ENCODE results near the gene NAT9.

Gene NAT9

GRCh38 chr17:74812109-74813009 lies 36.2 kb upstream of the NAT9 start:
- Mint-ChIP-seq H3K4me3 (no peak overlapping the region), H3K36me3 (peaks cover 16% of the 10 kb centered on the region), H3K27ac (no peak overlapping the region), H3K27me3 (no peaks in the 10 kb centered on the region), H3K9me3 (no peaks in the 10 kb centered on the region), H3K4me1 (peaks cover 2% of the 10 kb centered on the region)
- DNase-seq (ENCODE audit: low spot score in 2 of 2) (no peak), ATAC-seq (ENCODE audit: low read depth) (no peak)

DNA sequence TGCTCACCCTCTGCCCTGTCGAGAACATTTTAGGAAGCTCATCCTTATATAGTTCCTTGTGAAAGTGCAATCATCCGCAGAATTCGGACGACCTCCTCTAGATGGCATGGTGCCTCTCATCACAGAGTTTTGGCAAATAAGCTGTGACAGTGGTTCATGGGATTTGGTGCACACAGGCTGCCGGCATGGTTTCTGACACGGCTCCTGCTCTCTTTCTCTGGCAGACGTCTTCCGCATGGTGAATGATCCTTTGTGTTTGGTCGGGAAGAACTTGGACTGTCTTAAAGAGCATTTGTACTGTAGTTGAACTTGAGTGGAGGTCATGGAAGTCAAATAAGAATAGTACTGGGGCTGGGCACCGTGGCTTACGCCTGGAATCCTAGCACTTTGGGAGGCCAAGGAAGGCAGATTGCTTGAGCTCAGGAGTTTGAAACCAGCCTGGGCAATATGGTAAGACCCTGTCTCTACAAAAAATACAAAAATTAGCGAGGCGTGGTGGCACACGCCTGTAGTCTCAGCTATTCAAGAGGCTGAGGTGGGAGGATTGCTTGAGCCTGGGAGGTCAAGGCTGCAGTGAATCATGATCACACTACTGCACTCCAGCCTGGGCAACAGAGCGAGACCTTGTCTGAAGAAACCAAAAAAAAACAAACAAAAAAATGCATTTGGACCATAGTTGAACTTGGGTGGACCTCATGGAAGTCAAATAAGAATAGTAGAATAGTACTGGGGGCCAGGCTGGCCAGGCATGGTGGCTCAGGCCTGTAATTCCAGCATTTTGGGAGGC lies 34.7 kb upstream of the NAT9 start:
- Mint-ChIP-seq H3K9me3 (no peaks in the 10 kb centered on the region), H3K4me3 (no peak overlapping the region)

DNA sequence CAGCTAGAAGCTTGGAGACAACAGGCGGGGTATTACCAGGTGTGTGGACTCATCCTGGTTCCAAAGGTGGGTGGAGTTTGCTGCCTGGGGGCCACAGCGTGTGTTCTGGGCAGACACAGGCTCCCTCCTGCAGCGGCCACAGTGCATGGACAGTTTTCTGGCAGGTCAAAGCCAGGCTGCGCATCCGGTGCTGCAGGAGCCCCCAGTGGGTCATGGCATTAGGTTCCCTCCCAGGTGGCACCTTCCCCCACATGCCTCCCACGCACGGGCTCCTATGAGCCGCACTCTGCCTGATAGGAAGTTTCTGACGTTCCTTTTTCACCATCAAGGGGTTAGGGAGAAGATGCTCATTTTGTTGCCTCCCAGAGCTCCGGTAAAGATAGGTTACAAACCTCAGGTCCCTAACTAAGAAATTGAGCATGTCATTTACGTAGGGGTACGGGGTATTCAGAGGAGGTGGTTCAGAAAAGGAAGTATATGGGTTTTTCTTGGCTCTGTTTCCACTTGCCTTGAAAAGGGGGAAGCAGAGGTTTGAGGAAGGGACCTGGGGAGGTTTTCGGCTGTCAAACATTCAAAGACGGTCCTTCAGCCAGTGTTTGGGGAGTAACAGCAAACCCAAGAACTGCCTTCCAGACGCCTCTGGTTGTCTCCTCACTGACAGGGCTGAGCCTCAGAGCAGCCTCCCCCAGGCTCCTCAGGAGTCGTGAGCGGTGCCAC lies 32.7 kb upstream of the NAT9 start:
- DNase-seq (ENCODE audit: low spot score in 2 of 2), result no peak
- H3K27ac Mint-ChIP-seq, result no peak overlapping the region
- peaks cover 15% of the 10 kb centered on the region for H3K36me3 Mint-ChIP-seq
- H3K27me3 Mint-ChIP-seq, result no peaks in the 10 kb centered on the region
- no peaks in the 10 kb centered on the region for H3K9me3 Mint-ChIP-seq
- H3K4me3 Mint-ChIP-seq, result no peak overlapping the region
- H3K4me1 Mint-ChIP-seq, result no peaks in the 10 kb centered on the region
- no peak for ATAC-seq (ENCODE audit: low read depth)

More for the DNA sequence above, 34.7 kb upstream of the NAT9 start:
- Mint-ChIP-seq H3K4me1 (peaks cover 2% of the 10 kb centered on the region), H3K27me3 (no peaks in the 10 kb centered on the region), H3K36me3 (peaks cover 17% of the 10 kb centered on the region), H3K27ac (no peak overlapping the region)
- ATAC-seq (ENCODE audit: low read depth), result no peak
- DNase-seq (ENCODE audit: low spot score in 2 of 2), result no peak

GRCh38 chr17:74807925-74808324 lies 31.8 kb upstream of the NAT9 start:
- no peak for DNase-seq (ENCODE audit: low spot score in 2 of 2)
- Mint-ChIP-seq H3K9me3 (no peaks in the 10 kb centered on the region), H3K4me3 (no peak overlapping the region), H3K27me3 (no peaks in the 10 kb centered on the region), H3K36me3 (peaks cover 11% of the 10 kb centered on the region), H3K27ac (no peak overlapping the region), H3K4me1 (no peaks in the 10 kb centered on the region)
- ATAC-seq (ENCODE audit: low read depth), result no peak

DNA sequence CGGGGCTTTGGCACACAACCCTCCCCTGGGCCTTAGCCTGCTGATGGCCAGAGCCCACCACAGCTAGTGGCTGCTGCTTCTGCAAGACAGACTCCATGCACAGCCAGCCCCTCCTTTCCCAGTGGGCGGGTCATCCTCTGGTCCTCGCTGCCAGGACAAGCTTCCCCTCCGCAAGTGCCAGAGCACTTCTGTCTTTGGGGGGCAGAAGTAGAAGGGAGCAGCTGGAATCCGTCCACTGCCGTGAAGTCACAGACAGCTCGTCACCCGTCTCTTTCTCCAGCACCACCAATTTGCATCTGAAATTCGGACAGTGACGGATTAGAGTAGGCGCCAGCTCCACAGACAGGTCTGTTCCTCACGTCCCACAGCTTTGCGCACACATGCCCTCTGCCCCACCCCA lies 31.3 kb upstream of the NAT9 start:
- ATAC-seq (ENCODE audit: low read depth) (no peak), DNase-seq (ENCODE audit: low spot score in 2 of 2) (no peak)
- peaks cover 10% of the 10 kb centered on the region for H3K36me3 Mint-ChIP-seq
- H3K27me3 Mint-ChIP-seq, result no peaks in the 10 kb centered on the region
- no peaks in the 10 kb centered on the region for H3K9me3 Mint-ChIP-seq
- H3K4me3 Mint-ChIP-seq, result no peak overlapping the region
- no peaks in the 10 kb centered on the region for H3K4me1 Mint-ChIP-seq
- H3K27ac Mint-ChIP-seq, result no peak overlapping the region

GRCh38 chr17:74806334-74806733 lies 30.2 kb upstream of the NAT9 start:
- Mint-ChIP-seq H3K27ac (no peak overlapping the region), H3K4me1 (no peaks in the 10 kb centered on the region), H3K4me3 (no peak overlapping the region), H3K27me3 (no peaks in the 10 kb centered on the region), H3K9me3 (no peaks in the 10 kb centered on the region), H3K36me3 (peaks cover 13% of the 10 kb centered on the region)
- ATAC-seq (ENCODE audit: low read depth), result no peak
- DNase-seq (ENCODE audit: low spot score in 2 of 2), result no peak

- Mint-ChIP-seq H3K36me3 (peaks cover 15% of the 10 kb centered on the region), H3K27me3 (no peaks in the 10 kb centered on the region), H3K27ac (no peak overlapping the region), H3K9me3 (no peaks in the 10 kb centered on the region), H3K4me1 (no peaks in the 10 kb centered on the region), H3K4me3 (no peak overlapping the region)
- DNase-seq (ENCODE audit: low spot score in 2 of 2) (no peak), ATAC-seq (ENCODE audit: low read depth) (no peak)
Observed at GRCh38 chr17:74805591-74805991, 29.4 kb upstream of the NAT9 start.

GRCh38 chr17:74804683-74805082 lies 28.5 kb upstream of the NAT9 start:
- no peak overlapping the region for H3K4me3 Mint-ChIP-seq
- no peak overlapping the region for H3K27ac Mint-ChIP-seq
- no peak for DNase-seq (ENCODE audit: low spot score in 2 of 2)
- H3K27me3 Mint-ChIP-seq, result no peaks in the 10 kb centered on the region
- H3K36me3 Mint-ChIP-seq, result peaks cover 21% of the 10 kb centered on the region
- ATAC-seq (ENCODE audit: low read depth), result no peak
- H3K9me3 Mint-ChIP-seq, result no peaks in the 10 kb centered on the region
- peaks cover 2% of the 10 kb centered on the region for H3K4me1 Mint-ChIP-seq

GRCh38 chr17:74803971-74804370 lies 27.8 kb upstream of the NAT9 start:
- Mint-ChIP-seq H3K27me3 (no peaks in the 10 kb centered on the region), H3K9me3 (no peaks in the 10 kb centered on the region), H3K4me1 (peaks cover 2% of the 10 kb centered on the region), H3K4me3 (no peak overlapping the region), H3K27ac (no peak overlapping the region), H3K36me3 (peaks cover 23% of the 10 kb centered on the region)
- ATAC-seq (ENCODE audit: low read depth) (no peak), DNase-seq (ENCODE audit: low spot score in 2 of 2) (no peak)

DNA sequence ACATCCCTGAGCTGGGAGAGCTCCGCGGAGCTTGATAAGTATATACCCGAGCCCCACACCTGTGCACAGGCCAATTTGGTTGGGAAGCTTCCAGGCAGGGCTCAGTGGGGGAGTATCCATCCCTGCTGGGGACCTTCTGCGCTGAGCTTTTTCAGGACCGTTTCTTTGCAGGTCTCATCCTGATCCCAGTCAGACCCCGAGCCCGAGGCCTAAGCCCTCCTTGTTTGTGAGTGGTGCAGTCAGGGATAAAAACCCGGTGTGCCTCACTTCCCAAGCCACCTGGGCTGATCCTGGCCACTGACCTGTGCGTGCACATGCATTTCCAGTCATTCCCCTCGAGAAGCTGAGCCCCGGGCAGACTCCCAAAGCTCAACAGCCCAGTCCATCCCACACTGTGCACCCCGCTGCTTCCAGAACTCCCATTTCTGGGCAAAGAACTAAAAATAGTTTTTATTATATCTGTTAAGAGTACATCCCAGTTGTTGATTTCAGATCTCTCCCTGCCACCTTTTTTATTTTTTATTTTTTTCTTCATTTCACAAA lies 27.3 kb upstream of the NAT9 start:
- Mint-ChIP-seq H3K4me1 (peaks cover 2% of the 10 kb centered on the region), H3K27ac (no peak overlapping the region), H3K36me3 (peaks cover 26% of the 10 kb centered on the region), H3K27me3 (no peaks in the 10 kb centered on the region), H3K4me3 (no peak overlapping the region), H3K9me3 (no peaks in the 10 kb centered on the region)
- DNase-seq (ENCODE audit: low spot score in 2 of 2) (no peak), ATAC-seq (ENCODE audit: low read depth) (no peak)

- Mint-ChIP-seq H3K27ac (no peak overlapping the region), H3K4me1 (peaks cover 2% of the 10 kb centered on the region), H3K9me3 (no peaks in the 10 kb centered on the region), H3K4me3 (no peak overlapping the region), H3K36me3 (peaks cover 24% of the 10 kb centered on the region), H3K27me3 (no peaks in the 10 kb centered on the region)
- no peak for DNase-seq (ENCODE audit: low spot score in 2 of 2)
- ATAC-seq (ENCODE audit: low read depth), result no peak
Observed at GRCh38 chr17:74801896-74802295, 25.8 kb upstream of the NAT9 start.

DNA sequence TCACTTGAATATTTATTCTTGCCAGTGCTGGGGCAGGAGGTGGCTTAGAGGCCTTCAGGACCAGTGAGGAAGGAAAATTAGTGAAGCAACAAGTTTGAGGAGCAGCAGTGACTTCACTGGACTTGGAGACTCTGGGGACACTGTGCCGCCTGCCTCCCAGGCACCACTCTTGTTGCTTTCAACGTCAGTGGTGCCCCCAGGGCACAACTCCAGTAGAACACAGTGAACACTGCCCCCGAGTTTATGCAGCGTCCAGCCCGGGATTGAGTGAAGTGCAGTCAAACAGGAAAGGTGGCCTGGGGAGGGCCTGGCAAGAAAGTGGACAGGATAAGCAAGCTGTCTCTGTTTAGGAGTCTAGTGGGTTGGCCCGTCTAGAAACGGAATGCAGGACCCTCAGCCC lies 24.4 kb upstream of the NAT9 start:
- H3K27me3 Mint-ChIP-seq, result no peaks in the 10 kb centered on the region
- H3K36me3 Mint-ChIP-seq, result peaks cover 28% of the 10 kb centered on the region
- H3K4me3 Mint-ChIP-seq, result no peak overlapping the region
- H3K9me3 Mint-ChIP-seq, result no peaks in the 10 kb centered on the region
- no peak overlapping the region for H3K27ac Mint-ChIP-seq
- ATAC-seq (ENCODE audit: low read depth), result no peak
- peaks cover 2% of the 10 kb centered on the region for H3K4me1 Mint-ChIP-seq
- no peak for DNase-seq (ENCODE audit: low spot score in 2 of 2)

GRCh38 chr17:74799097-74799496 lies 23.0 kb upstream of the NAT9 start:
- H3K4me3 Mint-ChIP-seq, result no peak overlapping the region
- no peaks in the 10 kb centered on the region for H3K9me3 Mint-ChIP-seq
- H3K27me3 Mint-ChIP-seq, result no peaks in the 10 kb centered on the region
- no peak overlapping the region for H3K27ac Mint-ChIP-seq
- peaks cover 30% of the 10 kb centered on the region for H3K36me3 Mint-ChIP-seq
- DNase-seq (ENCODE audit: low spot score in 2 of 2) (no peak), ATAC-seq (ENCODE audit: low read depth) (no peak)
- H3K4me1 Mint-ChIP-seq, result peaks cover 2% of the 10 kb centered on the region

GRCh38 chr17:74798239-74798707 lies 22.1 kb upstream of the NAT9 start:
- Mint-ChIP-seq H3K9me3 (no peaks in the 10 kb centered on the region), H3K36me3 (peaks cover 30% of the 10 kb centered on the region), H3K27me3 (no peaks in the 10 kb centered on the region), H3K27ac (no peak overlapping the region), H3K4me3 (no peak overlapping the region), H3K4me1 (peaks cover 2% of the 10 kb centered on the region)
- ATAC-seq (ENCODE audit: low read depth), result no peak
- DNase-seq (ENCODE audit: low spot score in 2 of 2), result no peak

Measured in memory B cell (primary cell).